ENCODE results near the gene HOXA6.

The HOXA6 gene

DNA sequence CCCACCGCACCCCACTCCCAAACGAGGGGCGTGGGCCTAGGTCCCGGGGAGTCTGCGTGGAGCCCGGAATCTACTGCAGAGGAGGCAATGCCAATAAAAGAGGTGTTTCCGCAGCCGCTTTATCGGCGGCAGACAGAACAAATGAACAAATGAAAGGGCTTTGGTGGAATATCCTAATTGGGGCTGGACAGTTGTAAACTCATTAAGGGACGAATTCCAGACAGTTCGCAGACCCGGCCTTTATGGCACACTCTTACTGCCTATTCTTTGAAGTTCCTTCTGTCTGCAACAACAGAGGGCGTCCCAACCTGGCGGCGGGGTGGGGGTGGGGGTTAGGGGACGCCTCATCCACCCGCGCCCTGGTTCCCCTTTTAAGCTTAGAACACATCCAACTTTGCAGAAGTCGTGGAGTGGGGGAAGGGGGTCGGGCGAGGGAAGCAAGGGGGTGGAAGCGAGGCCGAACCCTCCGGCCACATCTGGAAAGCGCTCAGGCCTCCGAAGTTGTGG lies 13.7 kb upstream of the HOXA6 start:
- no peak for DNase-seq

GRCh38 chr7:27160546-27161213 lies 13.1 kb upstream of the HOXA6 start:
- DNase-seq = peak; percentile 55

DNA sequence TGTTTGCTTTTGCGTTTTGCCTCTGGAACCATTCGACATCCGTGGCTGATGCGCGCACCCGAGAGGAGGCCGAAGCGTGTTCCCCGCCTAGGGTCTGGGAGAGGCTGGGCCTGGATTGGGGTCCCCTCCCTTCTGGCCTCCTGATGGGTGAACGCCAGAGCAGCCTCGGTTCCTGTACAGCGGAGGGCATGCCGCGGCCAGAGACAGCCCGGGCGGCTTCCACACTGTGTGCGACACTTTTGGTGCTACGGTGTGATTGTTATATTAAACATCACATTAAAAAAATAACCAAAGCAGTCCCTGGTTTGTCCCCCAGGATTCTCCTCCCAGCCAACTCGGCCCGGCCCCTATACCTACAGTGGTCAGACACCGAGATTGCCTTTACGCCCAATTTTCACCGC lies 12.6 kb upstream of the HOXA6 start:
- DNase-seq = no peak

- DNase-seq = no peak
Observed at GRCh38 chr7:27159266-27160144, 11.9 kb upstream of the HOXA6 start.

- no peak for DNase-seq
Observed at GRCh38 chr7:27158436-27159265, 11.1 kb upstream of the HOXA6 start.

DNA sequence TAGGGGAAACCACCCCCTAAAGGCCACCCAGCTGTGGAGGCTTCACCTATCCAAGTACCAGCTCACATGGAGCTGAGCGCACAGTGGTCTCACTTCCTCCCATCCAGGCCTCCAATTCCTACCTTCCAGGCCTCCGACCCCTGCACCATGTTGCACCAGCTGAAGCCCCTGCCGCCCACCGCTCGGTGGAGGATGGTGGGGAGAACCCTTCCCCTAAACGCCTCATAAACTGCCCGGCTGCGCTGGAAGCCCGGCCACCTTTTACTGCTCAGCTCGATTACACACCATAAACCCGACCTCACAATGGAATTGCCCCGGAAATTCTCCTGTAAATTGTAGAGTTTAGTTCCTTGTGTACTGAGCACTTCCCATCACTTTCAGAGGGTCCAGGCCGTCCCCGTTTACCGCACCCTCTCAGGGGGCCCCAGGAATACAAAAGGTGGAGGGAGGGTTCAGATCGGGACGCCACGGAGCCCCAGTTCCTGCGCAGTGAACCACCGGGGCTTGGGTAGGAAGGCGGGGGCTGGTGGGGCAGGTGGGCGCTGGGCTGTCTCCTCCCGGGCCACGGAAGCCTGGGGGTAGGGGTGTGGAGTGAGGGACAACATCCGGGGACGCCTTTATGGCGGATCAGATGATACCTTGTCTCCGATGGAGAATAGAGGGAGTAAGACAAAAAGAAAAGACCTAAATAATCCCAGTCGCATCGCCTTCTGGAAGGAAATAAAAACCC lies 10.3 kb upstream of the HOXA6 start:
- no peak for DNase-seq

DNA sequence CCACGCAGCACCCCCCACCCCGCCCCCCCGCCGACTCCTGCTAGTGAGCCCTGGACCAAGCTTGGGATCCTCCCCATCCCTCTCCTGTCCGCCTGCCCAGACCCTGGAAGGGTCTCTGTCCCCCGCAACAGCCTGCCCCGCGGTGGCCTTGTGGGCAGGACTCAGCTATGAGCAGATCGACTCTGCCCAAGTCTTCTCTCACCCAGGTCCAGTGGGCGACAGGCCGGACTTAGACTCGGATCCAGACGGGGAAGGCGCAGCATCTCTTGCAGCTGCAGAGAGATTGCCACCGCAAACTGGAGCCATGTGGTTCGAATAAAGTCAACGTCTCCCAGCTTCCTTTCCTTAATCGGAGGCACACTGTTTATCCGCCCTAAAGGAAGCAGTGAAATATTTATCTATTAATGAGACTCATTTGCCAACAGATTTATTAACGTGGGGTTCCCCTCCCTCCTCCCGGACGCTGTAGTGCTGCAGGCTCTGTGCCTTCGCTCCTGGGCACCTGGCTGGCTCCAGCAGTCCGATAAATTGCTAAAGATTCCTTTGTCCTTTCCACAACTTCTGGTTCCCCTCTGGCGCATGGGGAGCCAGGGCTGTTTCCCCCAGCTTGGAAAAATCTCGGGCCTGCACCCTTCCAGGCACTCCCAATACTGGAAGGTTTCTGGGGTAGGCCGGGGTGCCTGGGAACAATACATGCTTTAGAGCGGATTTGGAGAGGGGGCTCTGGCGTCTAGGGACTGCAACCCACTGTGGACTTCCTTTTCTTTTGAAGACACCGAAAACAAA lies 9.5 kb upstream of the HOXA6 start:
- DNase-seq = no peak

DNA sequence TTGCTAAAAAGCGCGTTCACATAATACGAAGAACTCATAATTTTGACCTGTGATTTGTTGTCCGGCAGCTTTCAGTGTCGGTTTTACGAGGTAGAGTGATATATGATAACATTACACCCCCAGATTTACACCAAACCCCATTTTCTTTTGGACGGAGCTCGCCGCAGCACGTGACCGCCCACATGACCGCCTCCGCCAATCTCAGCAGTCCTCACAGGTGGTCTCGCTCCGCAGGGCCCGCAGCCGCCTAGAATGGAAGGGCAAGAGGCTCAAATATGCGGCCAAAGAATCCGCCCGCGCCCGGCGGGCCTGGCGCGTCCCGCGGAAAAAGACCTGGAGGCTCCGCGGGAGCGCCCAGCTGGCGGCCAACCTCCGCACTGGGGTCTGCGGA lies 8.9 kb upstream of the HOXA6 start, which contains the start of gene HOXA7:
Gene HOXA7, minus strand, starts transcription at position 168 of the 391 bp plus-strand sequence. Its CDS starts 130 bp downstream, at position 38.
- no peak for DNase-seq

DNA sequence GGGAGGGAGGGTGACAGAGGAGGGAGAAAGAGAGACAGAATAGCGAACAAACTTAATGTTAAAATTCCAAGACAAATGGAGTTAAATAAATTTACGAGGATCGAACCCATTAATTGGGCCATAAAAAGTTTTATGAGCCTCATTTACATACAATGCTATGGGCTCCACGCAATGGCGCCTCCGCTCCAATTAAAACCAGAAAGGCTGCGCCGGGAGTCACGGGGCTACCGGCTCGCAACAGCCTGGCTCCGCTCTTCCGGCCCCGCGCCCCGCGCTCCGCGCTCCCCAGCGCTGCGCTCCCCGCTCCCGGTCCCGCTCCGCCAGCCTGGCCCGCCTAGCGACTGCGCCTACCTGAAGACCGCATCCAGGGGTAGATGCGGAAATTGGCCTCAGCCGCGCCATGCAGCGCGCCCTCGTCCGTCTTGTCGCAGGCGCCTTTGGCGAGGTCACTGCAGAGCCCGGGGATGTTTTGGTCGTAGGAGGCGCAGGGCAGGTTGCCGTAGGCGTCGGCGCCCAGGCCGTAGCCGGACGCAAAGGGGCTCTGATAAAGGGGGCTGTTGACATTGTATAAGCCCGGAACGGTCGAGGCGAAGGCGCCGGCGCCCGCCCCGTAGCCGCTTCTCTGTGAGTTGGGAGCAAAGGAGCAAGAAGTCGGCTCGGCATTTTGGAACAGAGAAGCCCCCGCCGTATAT lies 8.4 kb upstream of the HOXA6 start:
- DNase-seq = no peak

- DNase-seq = no peak
Observed at GRCh38 chr7:27154901-27155815, 7.6 kb upstream of the HOXA6 start.

- DNase-seq = no peak
Observed at GRCh38 chr7:27154369-27154768, 6.8 kb upstream of the HOXA6 start.

GRCh38 chr7:27153526-27153925 lies 6.0 kb upstream of the HOXA6 start:
- no peak for DNase-seq

DNA sequence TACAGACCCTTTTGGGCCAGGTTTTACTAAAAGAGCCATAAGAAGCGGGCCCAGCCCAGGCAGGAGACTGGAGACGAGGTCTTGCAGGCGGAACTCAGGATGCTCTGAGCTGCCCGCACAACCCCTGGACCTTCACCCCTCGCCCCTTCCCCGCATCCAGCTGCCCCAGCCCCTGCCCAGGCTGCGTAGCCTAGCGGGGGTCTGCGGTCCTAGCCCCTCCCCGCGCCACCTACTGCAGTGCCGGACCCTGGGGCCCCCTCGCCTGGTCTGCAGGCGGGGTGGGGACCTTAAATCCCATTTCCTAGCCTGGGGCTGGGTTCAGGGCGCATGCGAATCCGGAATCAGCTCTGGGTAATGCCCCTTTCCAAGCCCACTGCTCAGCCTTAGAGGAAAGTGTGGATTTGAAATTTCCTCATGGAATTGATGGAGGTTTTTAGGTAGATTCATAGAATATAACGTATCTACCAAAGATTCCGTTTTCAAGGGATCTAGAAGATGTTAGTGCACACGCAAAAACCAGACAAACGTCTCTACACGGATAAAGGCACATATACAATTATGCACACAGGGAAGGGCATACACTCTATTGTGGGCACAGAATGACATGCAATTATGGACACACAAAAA lies 5.4 kb upstream of the HOXA6 start:
- no peak for DNase-seq

DNA sequence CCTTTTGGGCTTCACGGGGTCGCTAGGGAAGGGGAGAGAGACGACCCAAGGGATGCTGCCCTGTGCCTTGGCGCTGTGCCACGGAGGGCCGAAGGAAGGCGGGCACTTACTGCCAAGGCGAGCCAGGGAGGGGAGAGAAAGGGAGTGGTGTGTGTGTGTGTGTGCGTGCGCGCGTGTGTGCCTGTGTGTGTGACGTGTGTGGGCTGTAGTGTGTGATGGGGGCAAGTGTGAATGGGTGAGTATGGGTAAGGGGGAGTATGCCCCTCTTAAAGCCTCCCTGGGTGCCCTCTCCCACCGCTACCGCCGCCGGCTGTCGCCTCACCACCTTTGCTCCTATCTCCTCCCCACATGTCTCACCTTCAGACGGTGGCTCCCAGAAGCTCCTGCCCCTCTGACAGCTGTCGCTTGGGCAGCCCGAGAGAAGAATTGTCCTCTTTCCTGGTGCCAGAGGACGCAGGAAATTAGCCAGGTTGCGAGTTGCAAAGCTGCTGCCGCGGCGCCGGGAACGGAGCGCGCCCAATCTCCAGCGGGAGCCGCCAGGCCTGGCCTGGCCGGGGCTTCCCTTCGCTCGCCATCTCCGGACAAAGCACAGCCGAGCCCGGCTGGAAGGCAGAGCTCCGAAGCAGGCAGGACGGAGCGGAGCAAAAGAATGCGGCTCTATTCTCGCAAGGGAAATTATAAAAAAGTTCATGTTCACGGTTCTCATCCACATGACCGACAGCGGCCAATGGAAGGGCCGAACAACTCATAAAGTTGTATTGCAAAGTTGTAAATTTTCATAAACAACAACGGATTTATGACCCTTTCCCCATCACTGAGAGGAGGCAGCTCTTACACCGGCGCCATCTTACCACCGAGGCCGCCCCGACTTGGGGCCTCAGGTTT lies 4.6 kb upstream of the HOXA6 start, which contains the start of gene HOXA3:
Gene HOXA3, minus strand, starts transcription at position 653 of the 885 bp plus-strand sequence. CDS start 41,943 bp downstream, outside the sequence.
- DNase-seq = no peak

GRCh38 chr7:27151341-27151930 lies 3.9 kb upstream of the HOXA6 start:
- no peak for DNase-seq

DNA sequence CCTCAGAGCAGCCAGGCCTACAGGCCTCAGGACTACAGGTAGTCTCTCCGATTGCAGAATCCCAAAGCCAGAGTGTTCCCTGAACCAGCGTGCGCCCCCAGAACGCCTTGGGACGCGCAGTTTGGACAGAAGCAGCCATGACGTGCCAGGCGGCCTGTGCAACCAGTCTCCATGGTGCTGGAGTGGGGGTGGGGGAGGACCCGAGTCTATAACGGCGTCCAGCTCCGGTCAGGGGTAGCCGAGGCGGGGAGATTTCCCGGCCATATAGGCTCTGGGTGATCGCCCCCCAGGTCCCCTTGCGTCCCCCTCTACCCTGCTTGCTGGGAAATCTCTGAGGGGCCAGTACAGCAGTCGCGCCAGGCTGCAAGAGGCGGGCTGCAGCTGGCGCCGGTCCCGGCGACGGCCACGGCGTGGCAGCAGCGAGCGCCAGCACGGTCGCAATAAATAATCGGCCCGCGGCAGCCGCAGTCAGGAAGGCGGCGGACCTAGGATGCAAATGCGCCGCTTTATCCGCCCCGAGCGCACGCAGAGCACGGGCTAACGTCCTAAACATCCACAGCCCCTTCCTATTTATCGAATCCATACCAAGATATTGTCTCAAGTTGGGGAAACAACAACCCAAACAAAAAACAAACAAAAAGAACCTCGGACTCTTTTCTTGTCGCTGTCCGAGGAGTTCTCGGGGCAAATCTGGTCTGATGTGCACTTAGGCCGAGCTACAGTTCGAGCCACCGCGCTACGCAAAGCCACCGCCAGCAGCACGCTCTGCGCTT lies 3.2 kb upstream of the HOXA6 start:
- DNase-seq = peak; percentile 84

Measured in NCI-H774 (cell line).